HepG2 (cell line): ENCODE data around the gene TEDC1. TPM values are rescaled to one million over a fixed set of nuclear protein-coding genes. Genes with fewer than 3 reads are reported as not detected.

Experiments
- CHD4 ChIP-seq: fragments of 200-600 bp; sonication (generic); IDR thresholded peaks from 2 replicates; pipeline ENCODE4 v1.7.0; 2017; ENCODE audit warnings: mild to moderate bottlenecking, low read length, borderline replicate concordance
- FOSL1 ChIP-seq: sonication (generic); formaldehyde crosslinking; IDR thresholded peaks from 2 replicates; pipeline ENCODE4 v1.9.0; 2021; ENCODE audit warnings: missing genetic modification reagents, borderline replicate concordance
- GPN1 ChIP-seq: sonication (generic); formaldehyde crosslinking; IDR thresholded peaks from 2 replicates; pipeline ENCODE4 v1.5.1; 2020; ENCODE audit warnings: missing genetic modification reagents, borderline replicate concordance
- GTF2F1 ChIP-seq: fragments of 150-350 bp; IDR thresholded peaks from 2 replicates; pipeline ENCODE4 v1.6.1; 2014; ENCODE audit warnings: low read length
- HHEX ChIP-seq: IDR thresholded peaks from 2 replicates; pipeline ENCODE4 v1.6.1; 2016; ENCODE audit warnings: control low read depth
- JUN ChIP-seq: sonication (generic); formaldehyde crosslinking; IDR thresholded peaks from 2 replicates; pipeline ENCODE4 v1.4.0; 2020; ENCODE audit warnings: mild to moderate bottlenecking, missing genetic modification reagents
- KDM3A ChIP-seq: IDR thresholded peaks from 2 replicates; pipeline ENCODE4 v1.6.1; 2018; ENCODE audit warnings: low read depth, missing compliant biosample characterization
- NFIB ChIP-seq: sonication (generic); formaldehyde crosslinking; IDR thresholded peaks from 2 replicates; pipeline ENCODE4 v1.9.0; 2021; ENCODE audit warnings: missing genetic modification reagents, mild to moderate bottlenecking, borderline replicate concordance
- SMAD3 ChIP-seq: sonication (generic); formaldehyde crosslinking; IDR thresholded peaks from 2 replicates; pipeline ENCODE4 v1.4.0; 2020; ENCODE audit warnings: missing genetic modification reagents
- SMAD9 ChIP-seq: sonication (generic); formaldehyde crosslinking; IDR thresholded peaks from 2 replicates; pipeline ENCODE4 v1.5.1; 2020; ENCODE audit warnings: mild to moderate bottlenecking, missing genetic modification reagents
- SMARCE1 ChIP-seq: fragments of 450-650 bp; IDR thresholded peaks from 2 replicates; pipeline ENCODE4 v1.6.1; 2017; ENCODE audit warnings: borderline replicate concordance
- SNAI1 ChIP-seq: sonication (generic); formaldehyde crosslinking; IDR thresholded peaks from 2 replicates; pipeline ENCODE4 v1.5.0; 2020; ENCODE audit warnings: mild to moderate bottlenecking, missing genetic modification reagents, borderline replicate concordance
- TGIF2 ChIP-seq: IDR thresholded peaks from 2 replicates; pipeline ENCODE4 v1.6.1; 2016; ENCODE audit warnings: control low read depth, missing compliant biosample characterization
- TMF1 ChIP-seq: sonication (generic); formaldehyde crosslinking; IDR thresholded peaks from 2 replicates; pipeline ENCODE4 v1.8.1; 2022; ENCODE audit warnings: low read depth, missing genetic modification reagents
- ZFP36L2 ChIP-seq: sonication (generic); formaldehyde crosslinking; IDR thresholded peaks from 2 replicates; pipeline ENCODE4 v1.4.0; 2020; ENCODE audit warnings: missing genetic modification reagents
- ZNF33B ChIP-seq: sonication (generic); formaldehyde crosslinking; IDR thresholded peaks from 2 replicates; pipeline ENCODE4 v1.5.1; 2020; ENCODE audit warnings: mild to moderate bottlenecking, missing genetic modification reagents
- ZNF672 ChIP-seq: sonication (generic); formaldehyde crosslinking; IDR thresholded peaks from 2 replicates; pipeline ENCODE4 v1.8.1; 2022; ENCODE audit warnings: missing genetic modification reagents
- ZNF713 ChIP-seq: sonication (generic); formaldehyde crosslinking; IDR thresholded peaks from 2 replicates; pipeline ENCODE4 v1.4.0; 2020; ENCODE audit warnings: mild to moderate bottlenecking, missing genetic modification reagents
- ZNF75D ChIP-seq: sonication (generic); formaldehyde crosslinking; IDR thresholded peaks from 2 replicates; pipeline ENCODE4 v1.8.1; 2023; ENCODE audit warnings: missing genetic modification reagents, mild to moderate bottlenecking, borderline replicate concordance
- ZNF773 ChIP-seq: sonication (generic); formaldehyde crosslinking; IDR thresholded peaks from 2 replicates; pipeline ENCODE4 v1.4.0; 2020; ENCODE audit warnings: missing genetic modification reagents, borderline replicate concordance
- ZNF776 ChIP-seq: sonication (generic); formaldehyde crosslinking; IDR thresholded peaks from 2 replicates; pipeline ENCODE4 v1.4.0; 2020; ENCODE audit warnings: mild to moderate bottlenecking, missing genetic modification reagents
- polyA plus RNA-seq, 8 experiments: library from polyadenylated mRNA; depleted of rRNA in 3 of 8; stranded (reverse) in 7 of 8; unstranded in 1 of 8; fragments of >200 nt; fragmentation: Illumina TruSeq in 4 of 8; extraction: Trizol in 4 of 8; gene quantifications; 2 replicates each; pipeline versions ENCODE4 v1.2.1 to v1.2.3, GENCODE V29; 2011 to 2016; ENCODE audit warnings: low read depth in 4 of 8, missing spikeins in 1 of 8, mixed read lengths in 1 of 8; ENCODE audit not compliant: insufficient read depth in 1 of 8
- total RNA-seq, 5 experiments: library from RNA; depleted of rRNA; stranded (reverse); fragments of >200 nt; fragmentation: Illumina TruSeq; extraction: Trizol; gene quantifications; 2 replicates each; pipeline ENCODE4 v1.2.3, GENCODE V29; 2016; ENCODE audit warnings: low read depth in 1 of 5
- TF ChIP-seq, protein P1 (sequence below): sonication (generic); formaldehyde crosslinking; IDR thresholded peaks from 2 replicates; pipeline ENCODE4 v1.5.0; 2020; ENCODE audit warnings: missing genetic modification reagents, mild to moderate bottlenecking, borderline replicate concordance
- TF ChIP-seq, protein P2 (sequence below): fragments of 450-650 bp; IDR thresholded peaks from 2 replicates; pipeline ENCODE4 v1.6.1; 2017
- TF ChIP-seq, protein P3 (sequence below): fragments of 450-650 bp; IDR thresholded peaks from 2 replicates; pipeline ENCODE4 v1.6.1; 2016
- TF ChIP-seq, protein P4 (sequence below): sonication (generic); formaldehyde crosslinking; IDR thresholded peaks from 2 replicates; pipeline ENCODE4 v1.4.0; 2020; ENCODE audit warnings: missing genetic modification reagents
- TF ChIP-seq, protein P5 (sequence below): sonication (generic); formaldehyde crosslinking; IDR thresholded peaks from 2 replicates; pipeline ENCODE4 v1.5.0; 2020; ENCODE audit warnings: missing genetic modification reagents

TEDC1 gene
- total and polyA plus RNA-seq, 2 of the 13 experiments (the other 11 are each of a cell fraction or from before 2014, with no cell fraction given): 5.7 to 27.4 TPM

DNA sequence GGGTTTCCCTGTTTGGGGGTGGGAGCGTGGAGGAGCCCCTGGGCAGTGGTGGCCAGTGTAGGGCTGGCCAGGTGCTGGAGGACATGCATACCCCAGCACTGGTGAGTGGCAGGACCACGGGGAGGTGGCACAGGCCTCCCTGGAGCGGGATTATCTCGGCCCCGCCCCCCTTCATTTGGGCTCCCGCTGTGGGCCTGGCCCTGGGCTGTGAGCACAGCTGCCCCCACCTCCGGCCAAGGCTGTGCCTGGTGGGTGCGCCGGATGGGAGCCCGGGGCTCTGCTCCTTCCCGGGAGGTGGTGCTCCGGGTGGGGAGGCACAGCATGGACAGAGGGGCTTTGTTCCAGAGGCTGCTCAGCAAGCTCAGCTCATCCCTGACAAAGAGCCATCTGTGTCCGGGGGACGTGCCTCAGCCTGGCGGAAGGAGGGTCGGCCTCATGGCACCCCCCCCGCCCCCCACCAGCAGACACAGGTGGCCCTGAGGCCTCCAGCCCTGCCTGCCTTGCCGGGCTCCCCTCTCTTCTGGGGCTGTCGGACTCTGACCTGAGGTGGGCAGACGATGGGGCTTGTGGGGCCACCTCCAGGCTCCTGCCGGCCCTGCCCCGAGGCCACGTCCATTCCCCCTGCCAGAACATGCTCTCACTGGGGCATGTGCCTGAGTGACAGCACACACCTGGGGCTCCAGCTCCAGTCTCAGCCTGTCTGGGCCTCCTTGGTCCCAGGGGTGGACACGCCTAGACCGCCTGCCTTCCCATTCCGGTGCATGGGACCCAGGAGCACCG, 8.4 kb downstream of the TEDC1 start (continued):
- no peak for TF ChIP-seq TMF1 (CRISPR knock-in tag)
- TF ChIP-seq JUN: no peak; the same call in 1 of the 2 replicates
- no peak for TF ChIP-seq GTF2F1
- no peak for TF ChIP-seq FOSL1 (CRISPR knock-in tag)
- TF ChIP-seq HHEX (CRISPR knock-in tag): no peak
- 0 out of 2 replicates have a peak, but pooled peaks have one; percentile 21 for TF ChIP-seq SMAD3
- TF ChIP-seq ZNF672 (CRISPR knock-in tag): no peak
- 0 out of 2 replicates have a peak, but pooled peaks have one; percentile 43 for TF ChIP-seq ZNF713 (CRISPR knock-in tag)
- TF ChIP-seq TGIF2 (CRISPR knock-in tag): no peak
- TF ChIP-seq ZNF75D (CRISPR knock-in tag): no peak
- TF ChIP-seq, protein P1, sequence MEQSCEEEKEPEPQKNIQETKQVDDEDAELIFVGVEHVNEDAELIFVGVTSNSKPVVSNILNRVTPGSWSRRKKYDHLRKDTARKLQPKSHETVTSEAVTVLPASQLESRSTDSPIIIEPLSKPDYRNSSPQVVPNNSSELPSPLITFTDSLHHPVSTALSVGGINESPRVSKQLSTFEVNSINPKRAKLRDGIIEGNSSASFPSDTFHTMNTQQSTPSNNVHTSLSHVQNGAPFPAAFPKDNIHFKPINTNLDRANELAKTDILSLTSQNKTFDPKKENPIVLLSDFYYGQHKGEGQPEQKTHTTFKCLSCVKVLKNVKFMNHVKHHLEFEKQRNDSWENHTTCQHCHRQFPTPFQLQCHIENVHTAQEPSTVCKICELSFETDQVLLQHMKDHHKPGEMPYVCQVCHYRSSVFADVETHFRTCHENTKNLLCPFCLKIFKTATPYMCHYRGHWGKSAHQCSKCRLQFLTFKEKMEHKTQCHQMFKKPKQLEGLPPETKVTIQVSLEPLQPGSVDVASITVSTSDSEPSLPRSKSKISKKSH (CRISPR knock-in tag): peak; percentile 96
- no peak for TF ChIP-seq SMARCE1
- TF ChIP-seq SNAI1 (CRISPR knock-in tag): 0 out of 2 replicates have a peak, but pooled peaks have one; percentile 52
- no peak; the same call in 1 of the 2 replicates for TF ChIP-seq ZNF773 (CRISPR knock-in tag)
- TF ChIP-seq, protein P2, sequence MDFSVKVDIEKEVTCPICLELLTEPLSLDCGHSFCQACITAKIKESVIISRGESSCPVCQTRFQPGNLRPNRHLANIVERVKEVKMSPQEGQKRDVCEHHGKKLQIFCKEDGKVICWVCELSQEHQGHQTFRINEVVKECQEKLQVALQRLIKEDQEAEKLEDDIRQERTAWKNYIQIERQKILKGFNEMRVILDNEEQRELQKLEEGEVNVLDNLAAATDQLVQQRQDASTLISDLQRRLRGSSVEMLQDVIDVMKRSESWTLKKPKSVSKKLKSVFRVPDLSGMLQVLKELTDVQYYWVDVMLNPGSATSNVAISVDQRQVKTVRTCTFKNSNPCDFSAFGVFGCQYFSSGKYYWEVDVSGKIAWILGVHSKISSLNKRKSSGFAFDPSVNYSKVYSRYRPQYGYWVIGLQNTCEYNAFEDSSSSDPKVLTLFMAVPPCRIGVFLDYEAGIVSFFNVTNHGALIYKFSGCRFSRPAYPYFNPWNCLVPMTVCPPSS: no peak
- no peak for TF ChIP-seq ZFP36L2
- TF ChIP-seq, protein P3, sequence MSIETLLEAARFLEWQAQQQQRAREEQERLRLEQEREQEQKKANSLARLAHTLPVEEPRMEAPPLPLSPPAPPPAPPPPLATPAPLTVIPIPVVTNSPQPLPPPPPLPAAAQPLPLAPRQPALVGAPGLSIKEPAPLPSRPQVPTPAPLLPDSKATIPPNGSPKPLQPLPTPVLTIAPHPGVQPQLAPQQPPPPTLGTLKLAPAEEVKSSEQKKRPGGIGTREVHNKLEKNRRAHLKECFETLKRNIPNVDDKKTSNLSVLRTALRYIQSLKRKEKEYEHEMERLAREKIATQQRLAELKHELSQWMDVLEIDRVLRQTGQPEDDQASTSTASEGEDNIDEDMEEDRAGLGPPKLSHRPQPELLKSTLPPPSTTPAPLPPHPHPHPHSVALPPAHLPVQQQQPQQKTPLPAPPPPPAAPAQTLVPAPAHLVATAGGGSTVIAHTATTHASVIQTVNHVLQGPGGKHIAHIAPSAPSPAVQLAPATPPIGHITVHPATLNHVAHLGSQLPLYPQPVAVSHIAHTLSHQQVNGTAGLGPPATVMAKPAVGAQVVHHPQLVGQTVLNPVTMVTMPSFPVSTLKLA: peak; percentile 42
- no peak for TF ChIP-seq NFIB (CRISPR knock-in tag)
- peak; percentile 69; the same call in 1 of the 2 replicates for TF ChIP-seq ZNF776 (CRISPR knock-in tag)
- no peak for TF ChIP-seq KDM3A (CRISPR knock-in tag)
- TF ChIP-seq, protein P4, sequence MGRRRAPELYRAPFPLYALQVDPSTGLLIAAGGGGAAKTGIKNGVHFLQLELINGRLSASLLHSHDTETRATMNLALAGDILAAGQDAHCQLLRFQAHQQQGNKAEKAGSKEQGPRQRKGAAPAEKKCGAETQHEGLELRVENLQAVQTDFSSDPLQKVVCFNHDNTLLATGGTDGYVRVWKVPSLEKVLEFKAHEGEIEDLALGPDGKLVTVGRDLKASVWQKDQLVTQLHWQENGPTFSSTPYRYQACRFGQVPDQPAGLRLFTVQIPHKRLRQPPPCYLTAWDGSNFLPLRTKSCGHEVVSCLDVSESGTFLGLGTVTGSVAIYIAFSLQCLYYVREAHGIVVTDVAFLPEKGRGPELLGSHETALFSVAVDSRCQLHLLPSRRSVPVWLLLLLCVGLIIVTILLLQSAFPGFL (CRISPR knock-in tag): no peak
- TF ChIP-seq CHD4: no peak
- TF ChIP-seq GPN1 (CRISPR knock-in tag): no peak
- TF ChIP-seq ZNF33B (CRISPR knock-in tag): no peak
- TF ChIP-seq, protein P5, sequence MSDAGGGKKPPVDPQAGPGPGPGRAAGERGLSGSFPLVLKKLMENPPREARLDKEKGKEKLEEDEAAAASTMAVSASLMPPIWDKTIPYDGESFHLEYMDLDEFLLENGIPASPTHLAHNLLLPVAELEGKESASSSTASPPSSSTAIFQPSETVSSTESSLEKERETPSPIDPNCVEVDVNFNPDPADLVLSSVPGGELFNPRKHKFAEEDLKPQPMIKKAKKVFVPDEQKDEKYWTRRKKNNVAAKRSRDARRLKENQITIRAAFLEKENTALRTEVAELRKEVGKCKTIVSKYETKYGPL: no peak
- TF ChIP-seq SMAD9 (CRISPR knock-in tag): no peak
